22Rv1 (cell line): ENCODE data around the gene SND1.

Experiments used
- H3K27ac ChIP-seq: fragments of 450-650 bp; 2 replicates; pipeline ENCODE4 v1.5.1; 2017
- ZFX ChIP-seq: fragments of 450-650 bp; IDR thresholded peaks from 2 replicates; pipeline ENCODE4 v1.6.1; 2017; ENCODE audit warnings: antibody characterized with exemption, borderline replicate concordance
- TF ChIP-seq, protein P1 (sequence below): fragments of 450-650 bp; IDR thresholded peaks from 2 replicates; pipeline ENCODE4 v1.5.1; 2017; ENCODE audit warnings: mild to moderate bottlenecking

The SND1 gene

DNA sequence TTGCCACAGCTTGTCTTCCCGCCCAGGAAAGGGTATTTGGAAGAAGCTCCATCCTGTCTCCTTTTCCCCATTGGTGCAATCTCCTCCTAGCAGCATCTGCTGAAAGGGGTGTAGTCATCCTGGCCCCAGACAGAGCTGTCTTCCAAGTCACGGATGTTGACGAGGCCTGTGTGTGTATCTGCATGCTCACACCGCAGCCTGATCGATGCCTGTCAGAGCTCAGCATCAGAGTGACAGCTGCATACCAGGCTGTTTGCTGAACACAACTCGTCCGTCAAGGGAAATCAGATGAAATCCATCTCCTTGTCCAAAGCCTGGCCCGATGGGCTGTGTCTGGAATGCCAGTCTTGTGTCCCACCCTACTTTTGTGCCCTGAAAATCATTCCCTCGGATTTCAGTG lies 400.4 kb downstream of the SND1 start:
- H3K27ac ChIP-seq: no peak overlapping the region
- TF ChIP-seq, protein P1, sequence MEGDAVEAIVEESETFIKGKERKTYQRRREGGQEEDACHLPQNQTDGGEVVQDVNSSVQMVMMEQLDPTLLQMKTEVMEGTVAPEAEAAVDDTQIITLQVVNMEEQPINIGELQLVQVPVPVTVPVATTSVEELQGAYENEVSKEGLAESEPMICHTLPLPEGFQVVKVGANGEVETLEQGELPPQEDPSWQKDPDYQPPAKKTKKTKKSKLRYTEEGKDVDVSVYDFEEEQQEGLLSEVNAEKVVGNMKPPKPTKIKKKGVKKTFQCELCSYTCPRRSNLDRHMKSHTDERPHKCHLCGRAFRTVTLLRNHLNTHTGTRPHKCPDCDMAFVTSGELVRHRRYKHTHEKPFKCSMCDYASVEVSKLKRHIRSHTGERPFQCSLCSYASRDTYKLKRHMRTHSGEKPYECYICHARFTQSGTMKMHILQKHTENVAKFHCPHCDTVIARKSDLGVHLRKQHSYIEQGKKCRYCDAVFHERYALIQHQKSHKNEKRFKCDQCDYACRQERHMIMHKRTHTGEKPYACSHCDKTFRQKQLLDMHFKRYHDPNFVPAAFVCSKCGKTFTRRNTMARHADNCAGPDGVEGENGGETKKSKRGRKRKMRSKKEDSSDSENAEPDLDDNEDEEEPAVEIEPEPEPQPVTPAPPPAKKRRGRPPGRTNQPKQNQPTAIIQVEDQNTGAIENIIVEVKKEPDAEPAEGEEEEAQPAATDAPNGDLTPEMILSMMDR: no peak
- no peak for TF ChIP-seq ZFX

DNA sequence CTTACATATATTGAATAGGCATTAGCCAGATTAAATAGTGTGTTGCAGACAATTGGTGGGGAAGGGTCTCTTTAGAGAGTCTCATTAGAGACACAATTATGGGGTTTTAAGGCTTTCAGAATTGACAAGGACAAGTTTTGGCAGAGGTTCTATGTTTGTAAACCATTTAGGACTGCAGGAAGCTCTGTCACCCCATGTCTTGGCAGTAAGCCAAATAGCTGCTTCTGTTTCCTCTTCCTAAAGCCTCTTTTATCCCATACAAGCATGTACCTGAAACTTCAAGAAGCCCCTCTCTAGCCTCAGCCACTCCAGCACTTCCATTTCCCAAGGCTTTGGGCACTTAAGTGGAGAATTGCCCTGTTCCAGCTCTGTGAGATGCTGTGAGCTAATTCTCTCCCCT lies 401.0 kb downstream of the SND1 start:
- H3K27ac ChIP-seq: no peak overlapping the region
- no peak for TF ChIP-seq ZFX
- TF ChIP-seq, protein P1: no peak

DNA sequence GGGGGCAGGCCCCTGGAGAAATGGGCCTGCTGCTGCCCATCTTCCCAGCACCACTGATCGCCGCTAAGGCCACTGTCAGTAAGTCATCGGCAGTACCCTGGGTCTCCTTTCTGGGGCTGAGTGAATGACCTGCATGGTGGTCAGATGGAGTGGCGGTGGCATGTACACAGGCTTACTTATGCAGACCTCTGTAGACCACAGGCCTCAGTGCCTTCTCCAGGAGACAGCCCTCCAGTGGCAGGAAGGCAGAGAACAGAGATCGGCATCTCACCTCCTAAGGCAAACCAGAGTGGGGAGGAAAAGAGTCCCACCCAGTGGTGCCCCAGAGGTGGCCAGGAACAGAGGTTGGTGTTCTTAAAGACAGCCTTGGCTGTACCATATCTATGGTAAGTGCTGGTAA lies 402.0 kb downstream of the SND1 start:
- TF ChIP-seq, protein P1: no peak
- TF ChIP-seq ZFX: no peak
- no peak overlapping the region for H3K27ac ChIP-seq

DNA sequence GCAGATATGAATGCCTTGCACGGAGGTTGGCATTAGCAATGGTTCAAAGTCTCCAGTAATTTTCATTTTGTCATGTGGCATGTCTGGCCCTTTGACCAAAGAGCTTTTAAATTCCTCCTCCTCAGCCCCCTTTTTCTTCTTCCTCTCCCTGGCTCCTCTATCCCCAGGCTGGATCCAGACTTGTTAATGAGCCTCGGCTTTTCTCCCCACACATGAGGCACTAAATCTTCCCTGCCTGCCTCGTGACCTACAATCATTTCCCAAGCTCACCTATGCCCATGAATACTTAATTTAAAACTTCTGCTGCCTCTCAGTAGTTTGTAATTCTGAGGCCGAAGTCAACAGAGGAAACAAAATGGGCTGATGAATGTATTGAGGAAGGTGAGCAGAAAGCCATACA lies 402.5 kb downstream of the SND1 start:
- no peak overlapping the region for H3K27ac ChIP-seq
- TF ChIP-seq, protein P1: no peak
- no peak for TF ChIP-seq ZFX

DNA sequence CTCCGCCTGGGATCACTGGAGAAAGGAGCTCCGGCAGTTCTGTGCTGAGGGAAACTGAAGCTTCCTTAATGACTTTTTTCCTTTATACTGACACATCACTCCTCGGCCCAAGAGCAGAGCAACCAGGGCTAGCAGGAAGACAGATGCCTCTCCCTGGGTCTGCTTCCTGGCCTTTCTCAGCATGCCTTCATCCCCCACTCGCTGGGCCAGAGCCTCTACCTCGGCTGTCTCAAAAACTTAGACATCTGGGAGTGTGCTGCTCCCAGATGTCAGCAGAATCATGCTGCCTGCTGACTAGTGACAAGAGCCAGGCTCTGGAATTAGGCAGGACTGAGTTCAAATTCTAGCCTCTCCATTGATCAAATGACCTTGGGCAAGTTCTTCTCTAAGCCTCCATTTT lies 403.6 kb downstream of the SND1 start:
- no peak for TF ChIP-seq ZFX
- TF ChIP-seq, protein P1: no peak
- H3K27ac ChIP-seq: no peak overlapping the region

DNA sequence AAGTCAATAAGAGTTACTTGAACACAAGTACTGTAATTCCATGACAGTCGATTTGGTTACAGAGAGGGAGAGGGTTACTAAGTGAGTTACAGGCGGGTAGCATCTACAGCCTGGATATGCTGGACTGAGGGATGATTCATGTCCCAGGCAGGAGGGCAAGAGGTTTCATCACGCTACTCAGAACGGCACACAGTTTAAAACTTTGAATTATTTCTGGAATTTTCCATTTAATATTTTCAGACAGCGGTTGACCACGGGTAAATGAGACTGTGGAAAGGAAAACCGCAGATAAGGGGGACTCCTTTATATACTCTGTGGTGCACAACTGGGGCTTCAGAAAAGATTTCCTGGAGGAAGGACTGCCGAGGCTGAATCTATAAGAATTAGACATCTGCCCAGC lies 404.9 kb downstream of the SND1 start:
- no peak for TF ChIP-seq ZFX
- TF ChIP-seq, protein P1: no peak
- H3K27ac ChIP-seq: no peak overlapping the region

DNA sequence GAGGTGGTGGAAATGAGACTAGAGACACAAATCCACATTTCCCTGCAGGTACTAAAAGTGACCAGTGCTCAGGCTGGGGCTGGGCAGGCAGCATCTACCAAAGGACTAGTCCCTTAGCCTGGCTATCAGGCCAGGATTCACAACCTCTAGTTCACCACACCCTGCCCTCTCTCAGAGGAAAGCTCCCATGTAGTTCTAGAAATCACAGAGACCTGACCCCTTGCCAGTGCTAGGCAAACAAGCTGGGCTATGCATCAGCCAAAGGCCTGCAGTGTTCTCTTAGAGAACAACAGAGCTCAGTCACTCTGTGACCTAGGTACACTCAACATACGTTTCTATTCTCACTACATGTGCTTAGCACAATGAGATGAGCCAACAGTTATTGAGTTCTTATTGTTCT lies 405.9 kb downstream of the SND1 start:
- no peak for TF ChIP-seq ZFX
- TF ChIP-seq, protein P1: no peak

More for the DNA sequence above, 405.9 kb downstream of the SND1 start:
- no peak overlapping the region for H3K27ac ChIP-seq
